ENCODE data around the gene CACNA1H.

- TF ChIP-seq CTCF (IDR thresholded peaks at IDR 0.05) (no peak), POLR2AphosphoS5 (IDR thresholded peaks at IDR 0.05) (no peak), EP300 (IDR thresholded peaks at IDR 0.05; ENCODE audit: low read depth) (no peak), POLR2A (IDR thresholded peaks at IDR 0.05) (no peak)
Observed at GRCh38 chr16:1163567-1164055, 10.7 kb downstream of the CACNA1H start.
